HG03432 (cell line): ENCODE measurements around the gene TAF4.
"Not testable (repeated sequence)": the region's sequence is repeated elsewhere in the genome, so short reads cannot be mapped to it uniquely, and the experiment has no call there.

Source experiments
- ATAC-seq: cut with Tn5 transposase; IDR thresholded peaks from one replicate; pipeline ENCODE4 v1.9.1; 2021; ENCODE audit warnings: mild to moderate bottlenecking, moderate library complexity; ENCODE audit not compliant: unreplicated experiment

The TAF4 gene

GRCh38 chr20:62079166-62079565 is 13.5 kb upstream of the TAF4 start:
- no peak for ATAC-seq

- ATAC-seq: no peak
These were observed 7.6 kb upstream of the TAF4 start for GRCh38 chr20:62073323-62073722.

GRCh38 chr20:62071669-62072430 is 6.2 kb upstream of the TAF4 start:
- not testable (repeated sequence) for ATAC-seq

GRCh38 chr20:62069741-62070216 is 4.1 kb upstream of the TAF4 start:
- ATAC-seq: no peak

- ATAC-seq: no peak
These were observed 3.3 kb upstream of the TAF4 start for GRCh38 chr20:62068997-62069396.

GRCh38 chr20:62067547-62068260 is 2.0 kb upstream of the TAF4 start:
- no peak for ATAC-seq

GRCh38 chr20:62066983-62067433 is 1.3 kb upstream of the TAF4 start:
- peak; percentile 26 for ATAC-seq

- ATAC-seq: peak; percentile 33
These were observed 780 bp upstream of the TAF4 start for GRCh38 chr20:62066339-62066982.

GRCh38 chr20:62064770-62065673 is 659 bp downstream of the TAF4 start:
- peak; percentile 38 for ATAC-seq

- no peak for ATAC-seq
These were observed 1.5 kb downstream of the TAF4 start for GRCh38 chr20:62063981-62064769.

GRCh38 chr20:62063315-62063980 is 2.2 kb downstream of the TAF4 start:
- no peak for ATAC-seq

- ATAC-seq: no peak
These were observed 2.9 kb downstream of the TAF4 start for GRCh38 chr20:62062661-62063314.

GRCh38 chr20:62061851-62062423 is 3.7 kb downstream of the TAF4 start:
- no peak for ATAC-seq

- ATAC-seq: no peak
These were observed 4.8 kb downstream of the TAF4 start for GRCh38 chr20:62060631-62061541.

- ATAC-seq: no peak
These were observed 5.6 kb downstream of the TAF4 start for GRCh38 chr20:62059920-62060630.

- no peak for ATAC-seq
These were observed 6.3 kb downstream of the TAF4 start for GRCh38 chr20:62059401-62059800.

GRCh38 chr20:62058941-62059340 is 6.7 kb downstream of the TAF4 start:
- ATAC-seq: no peak
